HG02678 (cell line): Measurements from ENCODE around the gene ATAT1.
A peak's percentile ranks its signal among the peaks of the same experiment; 100 is the strongest.
"Not testable (repeated sequence)": the region's sequence is repeated elsewhere in the genome, so short reads cannot be mapped to it uniquely, and the experiment has no call there.

Experiments
- ATAC-seq: cut with Tn5 transposase; IDR thresholded peaks from one replicate; pipeline ENCODE4 v1.9.1; 2021; ENCODE audit warnings: mild to moderate bottlenecking, moderate library complexity; ENCODE audit not compliant: unreplicated experiment

ATAT1 gene

GRCh38 chr6:30647242-30648116, 20.8 kb downstream of the ATAT1 start:
- peak; percentile 70 for ATAC-seq

GRCh38 chr6:30651143-30651542, 24.5 kb downstream of the ATAT1 start:
- ATAC-seq = no peak

- no peak for ATAC-seq
These were observed 28.4 kb downstream of the ATAT1 start for GRCh38 chr6:30654798-30655742.

DNA sequence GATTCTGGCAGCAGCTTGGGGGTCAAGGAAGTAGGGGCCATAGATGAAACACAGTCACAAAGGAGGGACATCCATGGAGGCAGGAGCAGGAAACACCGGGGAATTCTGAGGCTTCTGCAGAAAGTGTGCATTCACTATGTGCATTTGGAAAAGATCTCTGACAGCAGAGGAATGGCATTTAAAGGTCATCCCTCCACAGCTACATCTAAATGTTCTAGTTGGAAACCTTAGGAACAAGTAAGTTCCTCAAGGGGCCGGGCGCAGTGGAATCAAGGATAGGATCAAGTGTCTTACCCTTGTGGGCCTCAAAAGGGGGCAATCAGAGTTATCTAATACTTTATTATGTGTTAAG, 29.0 kb downstream of the ATAT1 start:
- no peak for ATAC-seq

- no peak for ATAC-seq
These were observed 29.8 kb downstream of the ATAT1 start for GRCh38 chr6:30656513-30656912.

- ATAC-seq = no peak
These were observed 30.8 kb downstream of the ATAT1 start for GRCh38 chr6:30657454-30657853.

DNA sequence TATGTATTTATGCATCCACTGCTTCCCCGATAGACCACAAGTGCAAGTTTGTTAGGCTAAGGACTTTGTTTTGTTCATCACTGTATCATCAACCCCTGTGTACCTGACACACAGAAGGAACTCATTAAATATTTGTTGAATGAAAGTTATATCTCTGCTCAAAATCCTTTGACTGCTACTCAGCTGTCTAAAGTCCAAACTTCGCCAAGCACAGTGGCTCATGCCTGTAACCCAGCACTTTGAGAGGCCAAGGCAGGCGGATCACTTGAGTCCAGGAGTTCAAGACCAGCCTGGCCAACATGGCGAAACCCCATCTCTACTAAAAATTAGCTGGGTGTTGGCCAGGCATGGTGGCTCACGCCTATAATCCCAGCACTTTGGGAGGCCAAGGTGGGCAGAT, 31.2 kb downstream of the ATAT1 start:
- ATAC-seq = not testable (repeated sequence)

DNA sequence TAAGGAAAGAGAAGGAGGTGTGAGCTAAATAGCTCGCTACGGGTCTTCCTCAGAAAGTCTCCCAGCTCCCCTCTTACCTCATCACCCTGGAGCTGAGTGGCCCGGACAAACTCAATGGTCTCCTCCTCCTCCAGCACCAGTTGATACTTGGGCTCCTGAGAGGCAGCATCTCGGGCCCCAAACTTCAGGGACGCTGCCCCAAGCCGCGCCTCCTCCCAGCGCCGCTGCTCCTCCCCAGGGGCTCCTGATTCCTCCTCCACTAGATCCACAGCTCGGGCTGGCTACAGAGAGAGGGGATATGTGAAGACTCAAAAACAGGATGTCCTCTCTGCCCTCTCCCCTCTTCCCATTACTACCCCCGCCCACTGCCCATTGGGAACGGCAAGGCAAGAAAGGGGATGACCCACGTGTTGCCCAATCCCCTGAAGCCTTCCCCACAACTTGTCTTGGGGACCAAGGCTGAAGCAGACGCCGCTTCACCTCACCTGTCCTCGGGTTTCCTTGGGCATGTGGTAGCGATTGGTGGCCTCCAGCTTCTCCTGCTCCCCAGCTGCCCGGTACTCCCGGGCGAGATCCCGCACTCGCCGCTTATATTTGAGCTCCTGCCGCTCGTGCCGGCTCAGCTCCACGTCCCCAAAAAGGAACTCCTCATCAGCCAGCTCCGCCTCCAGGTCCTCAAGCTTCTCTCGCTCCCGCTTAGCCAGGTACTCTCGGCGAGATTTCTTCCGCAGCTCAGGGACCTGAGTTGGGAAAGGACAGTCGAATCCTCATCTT, 38.5 kb downstream of the ATAT1 start:
- no peak for ATAC-seq

DNA sequence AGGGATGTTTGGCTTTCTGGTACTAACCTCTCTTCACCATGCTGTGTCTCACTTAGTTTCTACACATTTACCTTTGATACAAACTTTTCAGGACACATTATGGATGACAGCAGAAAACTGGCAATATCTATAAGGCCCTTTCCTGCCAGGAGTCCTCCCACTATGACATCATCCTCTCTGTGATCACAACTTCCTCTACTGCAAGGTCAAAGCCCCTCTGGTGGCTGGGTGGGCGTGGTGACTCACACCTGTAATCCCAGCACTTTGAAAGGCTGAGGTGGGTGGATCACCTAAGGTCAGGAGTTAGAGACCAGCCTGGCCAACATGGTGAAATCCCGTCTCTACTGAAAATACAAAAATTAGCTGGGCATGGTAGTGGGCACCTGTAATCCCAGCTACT, 39.6 kb downstream of the ATAT1 start:
- not testable (repeated sequence) for ATAC-seq

DNA sequence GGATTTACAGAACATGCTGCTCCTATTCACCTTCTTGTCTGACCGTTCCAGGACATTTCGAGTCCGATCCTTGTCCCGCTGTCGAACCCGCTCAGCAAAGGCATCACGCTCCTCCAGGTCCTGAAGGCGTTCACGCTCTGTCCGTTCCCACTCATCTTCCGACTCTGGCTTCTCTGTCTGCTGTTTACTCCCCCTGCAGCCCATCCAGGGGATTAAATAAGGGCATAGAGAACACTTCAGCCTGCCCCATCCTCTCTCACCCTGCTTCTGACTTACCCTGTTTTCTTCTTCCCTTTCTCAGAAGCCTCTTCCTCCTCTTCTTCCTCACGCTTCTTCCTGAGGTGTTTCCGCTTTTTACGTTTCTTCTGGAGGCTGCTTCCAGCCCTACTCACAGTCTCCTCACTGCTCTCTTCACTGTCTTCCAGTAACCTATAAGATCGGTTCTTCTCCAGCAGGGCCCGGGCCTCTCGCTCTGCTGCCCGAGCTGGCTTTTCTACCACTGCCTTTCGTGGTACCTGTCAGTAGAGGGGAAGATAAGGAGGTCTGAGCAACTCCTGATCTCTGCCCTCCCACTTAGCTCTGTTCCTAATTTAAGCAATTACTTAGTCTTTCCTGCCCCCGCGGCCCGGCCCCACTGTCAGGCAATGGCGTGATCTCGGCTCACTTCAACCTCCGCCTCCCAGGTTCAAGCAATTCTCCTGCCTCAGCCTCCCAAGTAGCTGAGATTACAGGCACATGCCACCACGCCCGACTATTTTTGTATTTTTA, 44.3 kb downstream of the ATAT1 start:
- ATAC-seq = no peak

GRCh38 chr6:30672445-30673253, 46.0 kb downstream of the ATAT1 start, which contains the start of gene DHX16:
Gene DHX16, minus strand, starts transcription at chr6:30673006. Its CDS starts 165 bp downstream, at chr6:30672841.
- peak; percentile 84 for ATAC-seq

DNA sequence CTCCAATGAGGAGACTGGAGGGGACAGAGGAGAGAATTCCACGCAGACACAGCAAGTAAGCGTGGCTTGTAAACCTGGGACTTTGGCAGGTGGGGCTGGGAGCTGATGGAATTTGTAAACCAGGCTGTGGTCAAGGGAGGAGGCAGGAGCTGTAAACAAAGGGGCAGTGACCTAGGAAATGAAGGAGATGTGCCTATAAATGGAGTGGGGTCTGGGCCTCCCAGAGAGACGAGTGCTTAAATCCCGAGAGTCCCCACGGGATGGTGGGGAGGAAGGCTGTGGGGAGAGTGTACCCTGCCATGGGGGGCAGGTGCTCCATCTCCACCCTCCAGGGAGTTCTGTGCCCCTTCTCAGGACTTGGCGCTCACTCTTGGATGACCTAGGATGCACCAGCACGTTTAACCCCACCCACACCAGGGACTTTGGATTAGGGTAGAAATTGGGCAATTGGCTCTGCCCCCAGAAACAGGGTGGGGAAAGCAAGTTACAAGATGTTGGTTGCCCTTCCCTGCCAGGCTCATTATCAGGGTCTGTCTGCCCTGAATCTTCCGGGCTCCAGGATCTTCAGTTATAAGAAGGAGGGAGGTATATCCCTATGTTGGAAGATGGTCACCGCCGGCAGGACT, 50.1 kb downstream of the ATAT1 start:
- ATAC-seq = no peak

DNA sequence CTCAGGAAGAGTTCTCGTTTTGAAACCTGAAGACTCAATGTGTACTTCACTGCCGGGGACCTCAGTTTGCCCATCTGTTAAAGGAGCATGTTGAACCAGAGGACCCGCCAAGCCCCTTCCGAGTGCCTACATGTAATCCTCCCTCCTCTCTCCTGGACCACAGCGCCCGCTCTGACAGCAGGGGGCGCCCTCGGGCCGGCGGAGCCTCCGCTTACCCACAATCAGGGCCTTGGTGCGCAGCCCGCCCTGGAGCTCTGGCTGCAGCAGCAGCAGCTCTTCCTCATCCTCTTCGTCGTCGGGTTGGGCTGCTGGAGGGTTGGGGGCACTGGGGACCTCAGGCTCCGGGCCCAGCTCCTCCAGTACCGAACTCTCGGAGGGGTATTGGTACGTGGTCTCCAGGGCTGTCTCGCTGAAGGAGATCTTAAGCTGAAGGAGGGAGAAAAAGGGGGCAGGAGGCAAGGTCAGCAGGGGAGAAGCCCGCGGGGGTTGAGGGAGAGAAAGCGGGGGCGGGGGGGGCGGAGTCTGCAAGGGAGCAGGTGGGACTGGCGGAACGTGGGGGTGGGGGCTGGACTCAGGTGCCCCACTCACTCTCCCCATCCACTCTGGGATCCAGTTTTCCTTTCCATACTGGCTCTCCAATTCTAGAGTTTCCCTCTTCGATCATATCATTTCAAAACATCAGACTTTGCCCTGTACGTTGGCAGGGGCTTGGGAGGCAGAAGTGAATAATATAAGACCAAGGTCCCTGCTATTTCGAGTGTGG, 52.5 kb downstream of the ATAT1 start:
- peak; percentile 48 for ATAC-seq

- ATAC-seq = no peak
These were observed 53.3 kb downstream of the ATAT1 start for GRCh38 chr6:30679765-30680535.

DNA sequence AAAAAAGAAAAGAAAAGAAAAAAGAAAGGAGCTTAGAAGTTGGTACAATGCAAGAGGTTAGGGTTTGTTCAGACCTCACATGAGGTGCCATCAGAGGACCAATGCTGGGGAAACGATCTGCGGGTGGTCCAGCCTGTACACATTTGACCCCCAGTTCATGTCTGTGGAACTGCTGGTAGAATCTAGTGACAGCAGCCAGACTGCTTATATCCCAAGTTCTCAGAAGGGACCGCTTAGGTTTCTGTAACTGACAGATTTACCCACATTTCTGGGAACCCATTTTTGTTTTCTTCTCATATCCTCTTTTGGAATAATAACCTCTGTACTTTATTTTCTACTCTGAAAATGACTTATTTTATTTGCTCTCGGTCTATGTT, 55.1 kb downstream of the ATAT1 start:
- ATAC-seq = no peak

DNA sequence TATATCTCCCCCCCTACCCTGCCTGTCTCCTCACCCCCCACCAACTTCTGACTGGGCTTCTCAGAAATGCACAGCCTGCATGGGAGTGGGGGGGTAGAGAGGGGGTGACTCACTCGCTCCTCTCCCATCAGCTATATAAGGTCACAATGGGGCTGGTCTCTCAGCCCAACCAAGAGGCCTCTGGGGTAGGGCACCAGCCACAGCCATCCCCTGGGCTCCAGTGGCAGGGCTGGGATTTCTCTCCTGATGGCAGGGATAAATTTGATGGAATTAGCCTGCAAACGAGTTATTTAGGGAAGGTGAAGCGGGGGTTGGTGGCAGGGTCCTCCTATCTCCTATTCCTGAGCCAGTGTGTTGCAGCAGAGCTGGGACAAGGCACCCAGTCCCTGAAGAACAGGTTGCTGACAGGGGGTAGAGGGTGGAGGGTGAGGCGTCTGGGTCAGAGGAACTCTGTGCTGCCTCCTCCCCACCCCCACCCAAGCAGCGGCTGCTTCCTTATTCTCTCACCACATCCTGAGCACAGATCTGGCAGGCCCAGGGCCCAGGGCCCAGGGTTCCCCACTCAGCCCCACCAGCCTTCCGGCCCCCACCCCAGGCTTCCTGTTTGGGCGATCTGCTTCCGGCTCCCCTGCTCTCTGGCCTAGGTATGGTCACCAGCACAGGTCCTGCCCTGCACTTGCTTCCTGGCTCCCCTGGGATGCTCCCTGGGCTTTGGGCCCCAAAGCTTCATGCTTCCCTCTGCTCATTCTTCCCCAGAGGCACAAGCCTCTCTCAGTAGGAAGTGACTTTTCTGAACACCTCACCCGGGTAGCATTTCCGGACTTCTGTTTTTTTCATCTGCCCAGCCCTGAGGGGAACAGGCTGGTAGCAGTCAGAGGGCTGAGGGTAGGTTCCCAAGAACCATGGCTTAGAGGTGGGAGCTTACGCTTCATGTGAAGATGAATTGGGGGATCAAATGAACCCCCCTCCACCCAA, 55.8 kb downstream of the ATAT1 start:
- peak; percentile 40 for ATAC-seq
